Measurements from ENCODE around the gene SLC13A2. TPM values are rescaled to one million over a fixed set of nuclear protein-coding genes. Genes with fewer than 3 reads are reported as not detected.

SLC13A2 gene
- total and polyA plus RNA-seq, 9 of the 15 experiments (the other 6 are each of a cell fraction or from before 2014, with no cell fraction given) = 0.13 TPM; not detected in 8

DNA sequence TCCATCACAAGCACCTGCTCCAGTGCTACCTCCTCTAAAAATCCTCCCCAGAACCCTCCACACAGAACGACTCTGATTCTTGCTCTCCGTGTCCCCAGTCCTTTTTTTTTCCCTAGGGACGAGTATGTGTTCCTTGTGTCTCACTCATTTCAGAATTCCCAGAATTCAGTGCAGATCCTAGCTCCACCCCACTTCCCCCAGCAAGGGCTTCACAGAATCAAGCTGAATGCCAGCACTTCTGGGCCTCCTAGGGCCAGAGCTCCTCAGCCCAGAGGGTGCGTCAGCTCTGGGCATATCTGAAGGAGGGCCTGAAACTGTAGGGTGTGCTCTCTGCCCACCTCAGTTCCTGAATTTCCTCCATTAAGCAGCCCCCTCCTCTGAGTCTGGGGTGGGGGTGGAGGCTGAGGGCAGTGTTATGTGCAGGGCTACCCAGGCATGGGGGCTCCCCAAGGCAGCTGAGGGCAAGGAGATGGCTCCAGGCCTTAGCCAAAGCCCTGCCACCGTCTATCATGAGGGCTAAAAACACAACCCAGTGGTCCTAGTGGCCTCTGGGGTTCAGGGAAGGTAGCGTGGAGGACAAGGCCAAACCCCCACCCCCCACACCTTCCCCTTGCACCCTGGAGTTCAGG lies 72.5 kb downstream of the SLC13A2 start:
- FAIRE-seq = no peak
- WGBS (ENCODE audit: insufficient coverage, low coverage, missing lambda C conversion rate) = 38% methylated on average over 5 of the region's 6 CpGs
- Histone ChIP-seq H3K27me3 (ENCODE audit: control insufficient read depth in 2 of 2, insufficient read depth in 2 of 2, low read length in 2 of 2) (no peaks in the 10 kb centered on the region), H2AFZ (ENCODE audit: low read depth, low read length) (peak overlapping the region; percentile 30; the same call in 1 of the 2 replicates), H3K9me3 (replicated peaks; ENCODE audit: control insufficient read depth, insufficient read depth, low read depth, low read length) (no peaks in the 10 kb centered on the region), H3K79me2 (ENCODE audit: control insufficient read depth, insufficient read depth, low read length) (no peaks in the 10 kb centered on the region), H3K9me1 (ENCODE audit: control insufficient read depth, insufficient read depth, low read length) (peaks cover 4% of the 10 kb centered on the region), H3K27ac (ENCODE audit: extremely low read depth, low read depth, low read length) (no peak overlapping the region), H4K20me1 (replicated peaks; ENCODE audit: control insufficient read depth, insufficient read depth, low read length) (no peaks in the 10 kb centered on the region), H3K4me1 (replicated peaks in 1 of 2; ENCODE audit: control insufficient read depth in 2 of 2, insufficient read depth in 2 of 2, low read length in 2 of 2) (peaks cover 0 to 5% of the 10 kb centered on the region in 2 experiments; a peak in 2 of 5 replicates), H3K4me3 (no peak overlapping the region), H3K4me2 (ENCODE audit: insufficient read depth, low read length) (no peak overlapping the region), H3K36me3 (ENCODE audit: control insufficient read depth, insufficient read depth, low read length) (0 out of 3 replicates have a peak, but pooled peaks cover 3% of the 10 kb centered on the region), H3K9ac (ENCODE audit: insufficient read depth in 1 of 2, low read depth in 2 of 2, low read length in 2 of 2) (no peak overlapping the region; a peak in 1 of 4 replicates)
- intact Hi-C loops (cut with micrococcal nuclease) = loop anchor here (5.0 kb wide), 1 partner anchor 34 kb away; no protein-coding TSS in a partner anchor
- no peak for ATAC-seq
- ChIA-PET CTCF (ENCODE audit: low intra/inter-chr PET ratio) (no interaction called here), POLR2A (interaction anchor here (0.7 to 1.1 kb wide), 2 partner anchors 18 to 25 kb away, joined by 3 read pairs; partner anchors contain the start of gene PIGS)
- peak in 2 of 4 experiments; percentile 37 to 44 for DNase-seq (ENCODE audit: extremely low read depth in 1 of 4, low spot score in 3 of 4)
- no TSS peak for BruUV-seq (replicated peaks)
- in situ Hi-C loops (cut with MboI) = no loop called here
- no peak for TF ChIP-seq YBX1 (IDR thresholded peaks at IDR 0.05)
- TF ChIP-seq MCM3 (IDR thresholded peaks at IDR 0.05) = no peak
- TF ChIP-seq PYGO2 (tag; IDR thresholded peaks at IDR 0.05) = no peak
- TF ChIP-seq GTF2A2 (tag; IDR thresholded peaks at IDR 0.05) = no peak
- no peak for TF ChIP-seq RBM34 (IDR thresholded peaks at IDR 0.05; ENCODE audit: borderline replicate concordance, insufficient read depth, low read length)
- no peak for TF ChIP-seq ZNF780A (CRISPR knock-in tag; IDR thresholded peaks at IDR 0.05)
- TF ChIP-seq BRF1 (IDR thresholded peaks at IDR 0.05; ENCODE audit: borderline replicate concordance, extremely low read depth, insufficient read length) = no peak
- TF ChIP-seq U2AF2 (optimal IDR thresholded peaks at IDR 0.05; ENCODE audit: low read depth, low read length) = no peak
- TF ChIP-seq, protein P1, sequence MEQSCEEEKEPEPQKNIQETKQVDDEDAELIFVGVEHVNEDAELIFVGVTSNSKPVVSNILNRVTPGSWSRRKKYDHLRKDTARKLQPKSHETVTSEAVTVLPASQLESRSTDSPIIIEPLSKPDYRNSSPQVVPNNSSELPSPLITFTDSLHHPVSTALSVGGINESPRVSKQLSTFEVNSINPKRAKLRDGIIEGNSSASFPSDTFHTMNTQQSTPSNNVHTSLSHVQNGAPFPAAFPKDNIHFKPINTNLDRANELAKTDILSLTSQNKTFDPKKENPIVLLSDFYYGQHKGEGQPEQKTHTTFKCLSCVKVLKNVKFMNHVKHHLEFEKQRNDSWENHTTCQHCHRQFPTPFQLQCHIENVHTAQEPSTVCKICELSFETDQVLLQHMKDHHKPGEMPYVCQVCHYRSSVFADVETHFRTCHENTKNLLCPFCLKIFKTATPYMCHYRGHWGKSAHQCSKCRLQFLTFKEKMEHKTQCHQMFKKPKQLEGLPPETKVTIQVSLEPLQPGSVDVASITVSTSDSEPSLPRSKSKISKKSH (CRISPR knock-in tag; IDR thresholded peaks at IDR 0.05) = no peak
- no peak for TF ChIP-seq ZNF436 (CRISPR knock-in tag; IDR thresholded peaks at IDR 0.05)
- TF ChIP-seq, protein P2, sequence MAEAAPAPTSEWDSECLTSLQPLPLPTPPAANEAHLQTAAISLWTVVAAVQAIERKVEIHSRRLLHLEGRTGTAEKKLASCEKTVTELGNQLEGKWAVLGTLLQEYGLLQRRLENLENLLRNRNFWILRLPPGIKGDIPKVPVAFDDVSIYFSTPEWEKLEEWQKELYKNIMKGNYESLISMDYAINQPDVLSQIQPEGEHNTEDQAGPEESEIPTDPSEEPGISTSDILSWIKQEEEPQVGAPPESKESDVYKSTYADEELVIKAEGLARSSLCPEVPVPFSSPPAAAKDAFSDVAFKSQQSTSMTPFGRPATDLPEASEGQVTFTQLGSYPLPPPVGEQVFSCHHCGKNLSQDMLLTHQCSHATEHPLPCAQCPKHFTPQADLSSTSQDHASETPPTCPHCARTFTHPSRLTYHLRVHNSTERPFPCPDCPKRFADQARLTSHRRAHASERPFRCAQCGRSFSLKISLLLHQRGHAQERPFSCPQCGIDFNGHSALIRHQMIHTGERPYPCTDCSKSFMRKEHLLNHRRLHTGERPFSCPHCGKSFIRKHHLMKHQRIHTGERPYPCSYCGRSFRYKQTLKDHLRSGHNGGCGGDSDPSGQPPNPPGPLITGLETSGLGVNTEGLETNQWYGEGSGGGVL (CRISPR knock-in tag; IDR thresholded peaks at IDR 0.05) = no peak
- TF ChIP-seq HDAC8 (tag; IDR thresholded peaks at IDR 0.05) = no peak
- TF ChIP-seq, protein P3, sequence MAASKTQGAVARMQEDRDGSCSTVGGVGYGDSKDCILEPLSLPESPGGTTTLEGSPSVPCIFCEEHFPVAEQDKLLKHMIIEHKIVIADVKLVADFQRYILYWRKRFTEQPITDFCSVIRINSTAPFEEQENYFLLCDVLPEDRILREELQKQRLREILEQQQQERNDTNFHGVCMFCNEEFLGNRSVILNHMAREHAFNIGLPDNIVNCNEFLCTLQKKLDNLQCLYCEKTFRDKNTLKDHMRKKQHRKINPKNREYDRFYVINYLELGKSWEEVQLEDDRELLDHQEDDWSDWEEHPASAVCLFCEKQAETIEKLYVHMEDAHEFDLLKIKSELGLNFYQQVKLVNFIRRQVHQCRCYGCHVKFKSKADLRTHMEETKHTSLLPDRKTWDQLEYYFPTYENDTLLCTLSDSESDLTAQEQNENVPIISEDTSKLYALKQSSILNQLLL (CRISPR knock-in tag; IDR thresholded peaks at IDR 0.05; ENCODE audit: borderline replicate concordance) = no peak
- TF ChIP-seq, protein P4, sequence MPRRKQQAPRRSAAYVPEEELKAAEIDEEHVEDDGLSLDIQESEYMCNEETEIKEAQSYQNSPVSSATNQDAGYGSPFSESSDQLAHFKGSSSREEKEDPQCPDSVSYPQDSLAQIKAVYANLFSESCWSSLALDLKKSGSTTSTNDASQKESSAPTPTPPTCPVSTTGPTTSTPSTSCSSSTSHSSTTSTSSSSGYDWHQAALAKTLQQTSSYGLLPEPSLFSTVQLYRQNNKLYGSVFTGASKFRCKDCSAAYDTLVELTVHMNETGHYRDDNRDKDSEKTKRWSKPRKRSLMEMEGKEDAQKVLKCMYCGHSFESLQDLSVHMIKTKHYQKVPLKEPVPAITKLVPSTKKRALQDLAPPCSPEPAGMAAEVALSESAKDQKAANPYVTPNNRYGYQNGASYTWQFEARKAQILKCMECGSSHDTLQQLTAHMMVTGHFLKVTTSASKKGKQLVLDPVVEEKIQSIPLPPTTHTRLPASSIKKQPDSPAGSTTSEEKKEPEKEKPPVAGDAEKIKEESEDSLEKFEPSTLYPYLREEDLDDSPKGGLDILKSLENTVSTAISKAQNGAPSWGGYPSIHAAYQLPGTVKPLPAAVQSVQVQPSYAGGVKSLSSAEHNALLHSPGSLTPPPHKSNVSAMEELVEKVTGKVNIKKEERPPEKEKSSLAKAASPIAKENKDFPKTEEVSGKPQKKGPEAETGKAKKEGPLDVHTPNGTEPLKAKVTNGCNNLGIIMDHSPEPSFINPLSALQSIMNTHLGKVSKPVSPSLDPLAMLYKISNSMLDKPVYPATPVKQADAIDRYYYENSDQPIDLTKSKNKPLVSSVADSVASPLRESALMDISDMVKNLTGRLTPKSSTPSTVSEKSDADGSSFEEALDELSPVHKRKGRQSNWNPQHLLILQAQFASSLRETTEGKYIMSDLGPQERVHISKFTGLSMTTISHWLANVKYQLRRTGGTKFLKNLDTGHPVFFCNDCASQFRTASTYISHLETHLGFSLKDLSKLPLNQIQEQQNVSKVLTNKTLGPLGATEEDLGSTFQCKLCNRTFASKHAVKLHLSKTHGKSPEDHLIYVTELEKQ (CRISPR knock-in tag; IDR thresholded peaks at IDR 0.05) = no peak
